GM21717 (cell line): Measurements from ENCODE around the gene CBX1.
"Not testable (repeated sequence)": the region's sequence is repeated elsewhere in the genome, so short reads cannot be mapped to it uniquely, and the experiment has no call there.

ENCODE experiments used
- ATAC-seq: cut with Tn5 transposase; IDR thresholded peaks from one replicate; pipeline ENCODE4 v1.9.1; 2021; ENCODE audit warnings: mild to moderate bottlenecking, moderate library complexity; ENCODE audit not compliant: unreplicated experiment

CBX1 gene

GRCh38 chr17:48053758-48054237 is 47.5 kb downstream of the CBX1 start:
- no peak for ATAC-seq

GRCh38 chr17:48052956-48053757 is 48.1 kb downstream of the CBX1 start:
- ATAC-seq: no peak

GRCh38 chr17:48051706-48052486 is 49.4 kb downstream of the CBX1 start:
- ATAC-seq: no peak

GRCh38 chr17:48051283-48051682 is 50.0 kb downstream of the CBX1 start:
- no peak for ATAC-seq

- ATAC-seq: peak; percentile 41
Observed at GRCh38 chr17:48048384-48049126, 52.7 kb downstream of the CBX1 start.

GRCh38 chr17:48047741-48048383 is 53.4 kb downstream of the CBX1 start, which contains the start of gene NFE2L1:
Gene NFE2L1, plus strand, starts transcription at chr17:48048359. Its CDS starts 2,760 bp downstream, at chr17:48051119.
- peak; percentile 90 for ATAC-seq

GRCh38 chr17:48047113-48047740 is 54.1 kb downstream of the CBX1 start:
- no peak for ATAC-seq

- ATAC-seq: no peak
Observed at GRCh38 chr17:48046296-48046695, 55.0 kb downstream of the CBX1 start.

- ATAC-seq: no peak
Observed at GRCh38 chr17:48045316-48046001, 55.8 kb downstream of the CBX1 start.

GRCh38 chr17:48044851-48045250 is 56.4 kb downstream of the CBX1 start:
- ATAC-seq: no peak

GRCh38 chr17:48043176-48043575 is 58.1 kb downstream of the CBX1 start:
- ATAC-seq: no peak

GRCh38 chr17:48038687-48039086 is 62.6 kb downstream of the CBX1 start:
- no peak for ATAC-seq

- no peak for ATAC-seq
Observed at GRCh38 chr17:48037838-48038323, 63.4 kb downstream of the CBX1 start.

GRCh38 chr17:48037036-48037837 is 64.0 kb downstream of the CBX1 start, which contains the start of gene COPZ2:
Gene COPZ2, minus strand, starts transcription at chr17:48037797. Its CDS starts 20 bp downstream, at chr17:48037777.
- ATAC-seq: no peak

- no peak for ATAC-seq
Observed at GRCh38 chr17:48036693-48037035, 64.6 kb downstream of the CBX1 start.

GRCh38 chr17:48034734-48035133 is 66.5 kb downstream of the CBX1 start:
- ATAC-seq: not testable (repeated sequence)

- no peak for ATAC-seq
Observed at GRCh38 chr17:48031966-48032365, 69.3 kb downstream of the CBX1 start.

- no peak for ATAC-seq
Observed at GRCh38 chr17:48030531-48030930, 70.7 kb downstream of the CBX1 start.

GRCh38 chr17:48028736-48029135 is 72.5 kb downstream of the CBX1 start:
- no peak for ATAC-seq
